Ishikawa (cell line): ENCODE results near the gene CAMK2D.

Experiments used
- CEBPB ChIP-seq: IDR thresholded peaks from 2 replicates; pipeline ENCODE4 v1.6.1; 2012
- CREB1 ChIP-seq: IDR thresholded peaks from 2 replicates; pipeline ENCODE4 v1.6.1; 2012; ENCODE audit warnings: low read depth
- EGR1 ChIP-seq: IDR thresholded peaks from 2 replicates; pipeline ENCODE4 v1.6.1; 2012
- EP300 ChIP-seq: IDR thresholded peaks from 2 replicates; pipeline ENCODE4 v1.6.1; 2012; ENCODE audit warnings: borderline replicate concordance
- FOXM1 ChIP-seq: IDR thresholded peaks from 2 replicates; pipeline ENCODE4 v1.6.1; 2012; ENCODE audit warnings: low read depth, borderline replicate concordance
- NFIC ChIP-seq: IDR thresholded peaks from 2 replicates; pipeline ENCODE4 v1.6.1; 2012
- RAD21 ChIP-seq: IDR thresholded peaks from 2 replicates; pipeline ENCODE4 v1.6.1; 2012; ENCODE audit warnings: low read depth
- TAF1 ChIP-seq: IDR thresholded peaks from 2 replicates; pipeline ENCODE4 v1.6.1; 2012; ENCODE audit warnings: low read depth, mild to moderate bottlenecking
- TCF12 ChIP-seq: IDR thresholded peaks from 2 replicates; pipeline ENCODE4 v1.6.1; 2012; ENCODE audit warnings: low read depth
- TEAD4 ChIP-seq: IDR thresholded peaks from 2 replicates; pipeline ENCODE4 v1.6.1; 2012
- YY1 ChIP-seq: IDR thresholded peaks from 2 replicates; pipeline ENCODE4 v1.6.1; 2012; ENCODE audit warnings: low read depth
- ZBTB7A ChIP-seq: IDR thresholded peaks from 2 replicates; pipeline ENCODE4 v1.6.1; 2012; ENCODE audit warnings: low read depth
- TF ChIP-seq, protein P1 (sequence below): IDR thresholded peaks from 2 replicates; pipeline ENCODE4 v1.6.1; 2012
- TF ChIP-seq, protein P2 (sequence below): IDR thresholded peaks from 2 replicates; pipeline ENCODE4 v1.6.1; 2012
- TF ChIP-seq, protein P3 (sequence below): IDR thresholded peaks from 2 replicates; pipeline ENCODE4 v1.6.1; 2012; ENCODE audit warnings: low read depth, mild to moderate bottlenecking

Gene CAMK2D

DNA sequence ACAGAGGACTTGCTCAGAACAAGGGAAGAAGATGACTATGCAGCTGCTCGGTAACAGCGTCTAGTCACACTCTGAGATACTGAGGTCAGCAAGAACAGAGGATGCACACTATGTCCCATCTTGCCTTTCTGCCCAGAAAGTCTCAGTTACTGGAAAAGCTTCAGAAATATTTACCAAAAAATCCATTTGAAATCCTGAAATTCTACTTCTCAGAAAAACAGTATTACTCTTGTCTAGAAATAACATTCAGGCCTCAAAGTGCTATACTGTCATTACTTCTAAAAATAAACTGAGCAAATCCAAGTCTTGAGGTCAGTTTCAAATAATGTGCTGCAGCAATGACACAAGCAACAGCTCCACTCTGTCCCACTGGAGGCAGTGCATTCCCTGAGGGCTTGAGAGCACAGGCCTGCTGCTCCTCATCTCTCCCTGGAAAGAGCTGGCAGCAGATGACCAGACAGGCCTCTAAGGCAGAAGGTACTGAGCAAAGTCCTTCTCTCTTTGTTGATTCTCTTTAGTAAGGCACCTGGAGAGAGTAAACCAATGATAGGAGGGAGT is 76.9 kb downstream of the CAMK2D start:
- TF ChIP-seq, protein P1, sequence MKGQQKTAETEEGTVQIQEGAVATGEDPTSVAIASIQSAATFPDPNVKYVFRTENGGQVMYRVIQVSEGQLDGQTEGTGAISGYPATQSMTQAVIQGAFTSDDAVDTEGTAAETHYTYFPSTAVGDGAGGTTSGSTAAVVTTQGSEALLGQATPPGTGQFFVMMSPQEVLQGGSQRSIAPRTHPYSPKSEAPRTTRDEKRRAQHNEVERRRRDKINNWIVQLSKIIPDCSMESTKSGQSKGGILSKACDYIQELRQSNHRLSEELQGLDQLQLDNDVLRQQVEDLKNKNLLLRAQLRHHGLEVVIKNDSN = no peak
- TF ChIP-seq, protein P2, sequence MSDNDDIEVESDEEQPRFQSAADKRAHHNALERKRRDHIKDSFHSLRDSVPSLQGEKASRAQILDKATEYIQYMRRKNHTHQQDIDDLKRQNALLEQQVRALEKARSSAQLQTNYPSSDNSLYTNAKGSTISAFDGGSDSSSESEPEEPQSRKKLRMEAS = no peak
- TF ChIP-seq ZBTB7A = no peak
- no peak for TF ChIP-seq EP300
- TF ChIP-seq NFIC = no peak
- no peak for TF ChIP-seq TAF1
- TF ChIP-seq YY1 = no peak
- TF ChIP-seq EGR1 = no peak
- TF ChIP-seq FOXM1 = no peak
- TF ChIP-seq TEAD4 = no peak
- no peak for TF ChIP-seq RAD21
- TF ChIP-seq CREB1 = no peak
- TF ChIP-seq CEBPB = no peak
- no peak for TF ChIP-seq TCF12
- TF ChIP-seq, protein P3, sequence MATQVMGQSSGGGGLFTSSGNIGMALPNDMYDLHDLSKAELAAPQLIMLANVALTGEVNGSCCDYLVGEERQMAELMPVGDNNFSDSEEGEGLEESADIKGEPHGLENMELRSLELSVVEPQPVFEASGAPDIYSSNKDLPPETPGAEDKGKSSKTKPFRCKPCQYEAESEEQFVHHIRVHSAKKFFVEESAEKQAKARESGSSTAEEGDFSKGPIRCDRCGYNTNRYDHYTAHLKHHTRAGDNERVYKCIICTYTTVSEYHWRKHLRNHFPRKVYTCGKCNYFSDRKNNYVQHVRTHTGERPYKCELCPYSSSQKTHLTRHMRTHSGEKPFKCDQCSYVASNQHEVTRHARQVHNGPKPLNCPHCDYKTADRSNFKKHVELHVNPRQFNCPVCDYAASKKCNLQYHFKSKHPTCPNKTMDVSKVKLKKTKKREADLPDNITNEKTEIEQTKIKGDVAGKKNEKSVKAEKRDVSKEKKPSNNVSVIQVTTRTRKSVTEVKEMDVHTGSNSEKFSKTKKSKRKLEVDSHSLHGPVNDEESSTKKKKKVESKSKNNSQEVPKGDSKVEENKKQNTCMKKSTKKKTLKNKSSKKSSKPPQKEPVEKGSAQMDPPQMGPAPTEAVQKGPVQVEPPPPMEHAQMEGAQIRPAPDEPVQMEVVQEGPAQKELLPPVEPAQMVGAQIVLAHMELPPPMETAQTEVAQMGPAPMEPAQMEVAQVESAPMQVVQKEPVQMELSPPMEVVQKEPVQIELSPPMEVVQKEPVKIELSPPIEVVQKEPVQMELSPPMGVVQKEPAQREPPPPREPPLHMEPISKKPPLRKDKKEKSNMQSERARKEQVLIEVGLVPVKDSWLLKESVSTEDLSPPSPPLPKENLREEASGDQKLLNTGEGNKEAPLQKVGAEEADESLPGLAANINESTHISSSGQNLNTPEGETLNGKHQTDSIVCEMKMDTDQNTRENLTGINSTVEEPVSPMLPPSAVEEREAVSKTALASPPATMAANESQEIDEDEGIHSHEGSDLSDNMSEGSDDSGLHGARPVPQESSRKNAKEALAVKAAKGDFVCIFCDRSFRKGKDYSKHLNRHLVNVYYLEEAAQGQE = no peak

DNA sequence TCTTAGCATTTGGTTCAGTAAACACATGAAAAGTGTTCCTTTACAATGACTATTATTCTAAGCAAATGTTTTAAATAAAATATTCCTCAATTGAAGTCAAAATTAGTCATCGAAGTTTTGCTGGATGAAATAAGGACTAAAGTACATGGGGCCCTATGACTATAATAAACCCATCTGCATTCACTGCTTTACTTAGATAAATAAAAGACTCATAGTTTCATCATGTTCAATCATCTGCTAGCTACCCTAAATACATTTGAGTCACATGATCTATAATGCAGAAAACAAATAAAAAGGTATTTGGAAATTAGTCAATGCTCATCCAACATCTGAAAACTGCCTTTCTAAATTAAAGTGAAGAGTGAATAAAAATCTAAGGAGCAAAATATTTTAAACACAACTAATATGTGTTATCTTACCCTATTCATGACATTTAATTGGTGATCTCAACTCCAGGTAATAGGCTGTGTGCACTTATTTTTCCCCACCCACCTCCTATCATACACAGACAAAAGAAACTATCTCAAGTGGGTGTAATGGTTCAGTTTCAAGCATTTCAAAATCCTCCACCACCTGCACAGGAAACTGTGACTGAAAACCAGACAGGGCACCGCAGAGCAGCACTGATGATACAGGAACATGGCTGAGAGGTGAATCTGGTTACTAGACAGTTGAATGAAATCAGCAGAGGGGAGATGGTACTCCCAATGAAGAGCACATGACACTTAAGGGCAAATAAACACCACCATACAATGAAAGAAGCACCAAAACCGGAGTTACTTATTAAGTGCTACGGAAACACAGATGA is 78.6 kb downstream of the CAMK2D start:
- TF ChIP-seq EP300 (no peak), TCF12 (no peak), TEAD4 (no peak), RAD21 (no peak), TAF1 (no peak), CEBPB (no peak), NFIC (no peak), CREB1 (no peak), ZBTB7A (no peak), EGR1 (no peak), FOXM1 (no peak)
- TF ChIP-seq, protein P1 = no peak
- TF ChIP-seq, protein P3 = no peak
- TF ChIP-seq, protein P2 = no peak

DNA sequence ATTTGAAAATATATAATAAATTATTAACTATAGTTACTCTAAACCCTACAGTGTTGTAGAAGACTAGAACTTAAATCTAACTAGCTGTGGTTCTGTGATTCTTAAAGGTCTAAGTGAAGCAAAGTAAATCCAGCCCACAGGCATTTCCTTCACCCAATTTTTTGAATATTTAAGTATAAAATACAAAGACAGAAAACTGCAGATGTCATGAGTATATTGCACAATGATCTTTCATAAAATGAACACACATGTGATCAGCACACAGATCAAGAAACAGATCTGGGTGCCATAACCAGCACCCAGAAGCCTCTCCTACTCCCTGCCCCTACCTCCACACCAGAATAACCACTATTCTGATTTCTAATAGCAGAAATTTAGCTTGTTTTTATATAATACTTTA is 82.9 kb downstream of the CAMK2D start:
- TF ChIP-seq ZBTB7A (no peak), CEBPB (no peak), EGR1 (no peak), CREB1 (no peak), TCF12 (no peak), EP300 (no peak), RAD21 (no peak), YY1 (no peak)
- TF ChIP-seq, protein P2 = no peak
- TF ChIP-seq, protein P1 = no peak

DNA sequence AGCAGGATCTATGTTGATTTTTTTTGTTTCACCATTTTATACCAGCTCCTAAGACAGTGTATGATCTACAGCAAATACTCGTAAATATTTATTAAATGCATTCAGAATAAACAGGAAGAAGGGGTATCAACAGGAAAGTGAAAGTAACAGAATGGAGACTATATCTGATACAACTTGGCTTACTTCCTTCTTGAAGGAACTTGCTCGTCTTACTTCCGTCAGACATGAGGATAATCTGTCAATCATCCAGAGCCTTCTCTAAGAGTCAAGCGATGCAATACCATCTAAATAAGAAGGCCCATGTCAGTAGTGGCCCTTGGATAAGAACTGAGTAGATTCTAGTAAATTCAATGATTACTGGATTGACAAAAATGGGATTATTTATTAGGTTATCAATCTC is 84.2 kb downstream of the CAMK2D start:
- TF ChIP-seq TCF12 = no peak
- TF ChIP-seq, protein P1 = no peak
- TF ChIP-seq FOXM1 = no peak
